ENCODE data around the gene MARCHF10. TPM values are rescaled to one million over a fixed set of nuclear protein-coding genes. Genes with fewer than 3 reads are reported as not detected.

MARCHF10 gene
- total and polyA plus RNA-seq, 2 of the 4 experiments (the other 2 are of a cell fraction): 0.18 to 0.74 TPM

- TF ChIP-seq FOS (IDR thresholded peaks at IDR 0.05; ENCODE audit: low read depth, low read length): no peak
- TF ChIP-seq CHD1 (IDR thresholded peaks at IDR 0.05; ENCODE audit: low read depth, low read length): no peak
- TF ChIP-seq MAZ (IDR thresholded peaks at IDR 0.05; ENCODE audit: borderline replicate concordance, low read depth, low read length): no peak
- no peak for TF ChIP-seq ELK1 (IDR thresholded peaks at IDR 0.05; ENCODE audit: borderline replicate concordance, low read depth, low read length)
- TF ChIP-seq SMC3 (IDR thresholded peaks at IDR 0.05; ENCODE audit: low read depth, low read length): no peak
- Histone ChIP-seq H3K4me3 (ENCODE audit: insufficient read depth, low read depth, low read length) (no peak overlapping the region), H2AK9ac (replicated peaks; ENCODE audit: low read depth, low read length, poor library complexity) (no peak overlapping the region), H3K27me3 (ENCODE audit: control insufficient read depth, insufficient read depth, low read length) (no peaks in the 10 kb centered on the region), H4K20me1 (ENCODE audit: insufficient read depth, low read length) (peaks cover 55% of the 10 kb centered on the region), H2BK15ac (ENCODE audit: low read depth, low read length) (no peak overlapping the region), H2BK5ac (ENCODE audit: low read depth, low read length, poor library complexity, severe bottlenecking) (no peak overlapping the region), H3K4me1 (ENCODE audit: control insufficient read depth, insufficient read depth, low read length) (peaks cover 23% of the 10 kb centered on the region), H3K79me1 (ENCODE audit: low read depth in 1 of 2, low read length in 2 of 2) (peaks cover 38 to 95% of the 10 kb centered on the region in 2 experiments), H4K91ac (ENCODE audit: insufficient read depth, low read depth, low read length) (no peak overlapping the region), H3K56ac (ENCODE audit: extremely low read depth, insufficient read depth, low read length) (no peak overlapping the region), H3K27ac (ENCODE audit: insufficient read depth, low read length) (no peak overlapping the region), H3K14ac (replicated peaks; ENCODE audit: low read depth, low read length) (no peak overlapping the region), H4K8ac (ENCODE audit: low read depth in 2 of 2, low read length in 2 of 2) (no peak overlapping the region), H3K4me2 (ENCODE audit: low read depth, low read length) (no peak overlapping the region), H3K9me1 (ENCODE audit: insufficient read depth, low read length) (peaks cover 28% of the 10 kb centered on the region), H3K36me3 (ENCODE audit: control insufficient read depth, insufficient read depth, low read length) (peaks cover 18% of the 10 kb centered on the region), H2BK20ac (ENCODE audit: low read depth, low read length) (no peak overlapping the region), H3K4ac (ENCODE audit: low read depth, low read length) (no peak overlapping the region), H4K5ac (ENCODE audit: low read depth, low read length) (no peak overlapping the region), H2AK5ac (ENCODE audit: low read depth, low read length) (no peak overlapping the region), H2AFZ (replicated peaks; ENCODE audit: low read length, poor library complexity) (no peak overlapping the region), H3K23ac (ENCODE audit: low read depth, low read length) (no peak overlapping the region), H2BK120ac (ENCODE audit: low read depth, low read length) (no peak overlapping the region), H3K18ac (ENCODE audit: low read depth, low read length) (no peak overlapping the region), H3K9ac (ENCODE audit: low read depth, low read length) (no peak overlapping the region), H3K9me3 (ENCODE audit: control insufficient read depth, insufficient read depth, low read length) (no peaks in the 10 kb centered on the region; the same call in 1 of the 2 replicates)
- CTCF ChIA-PET: interaction anchor here (0.6 kb wide), 1 partner anchor 28 kb away, joined by 3 read pairs; no protein-coding TSS in a partner anchor
- WGBS, 2 experiments (ENCODE audit: extremely low coverage in 2 of 2, insufficient read length in 1 of 2): no CpG with 5 or more reads among the region's 1 CpG
- dilution Hi-C loops (cut with HindIII; ENCODE audit: low sequenced_read_pairs, unreplicated experiment) (no loop called here), intact Hi-C loops (cut with micrococcal nuclease) (loop anchor here (10.0 kb wide), 1 partner anchor 102 kb away; no protein-coding TSS in a partner anchor), in situ Hi-C loops (cut with MboI; ENCODE audit: low sequenced_read_pairs) (no loop called here)
- ATAC-seq (ENCODE audit: low read depth): no peak
- BruUV-seq (replicated peaks): no TSS peak
- DNase-seq: no peak
- POLR2A ChIA-PET (ENCODE audit: unreplicated experiment): no interaction called here
Measured at GRCh38 chr17:62656446-62656845, 151.7 kb downstream of the MARCHF10 start.

Measured in IMR-90 (cell line).